ENCODE measurements around the gene CSNK2B. TPM values are rescaled to one million over a fixed set of nuclear protein-coding genes. Genes with fewer than 3 reads are reported as not detected.

Gene CSNK2B
- polyA plus RNA-seq, 2 of the 4 experiments (the other 2 are of a cell fraction): 41.8 to 141 TPM

DNA sequence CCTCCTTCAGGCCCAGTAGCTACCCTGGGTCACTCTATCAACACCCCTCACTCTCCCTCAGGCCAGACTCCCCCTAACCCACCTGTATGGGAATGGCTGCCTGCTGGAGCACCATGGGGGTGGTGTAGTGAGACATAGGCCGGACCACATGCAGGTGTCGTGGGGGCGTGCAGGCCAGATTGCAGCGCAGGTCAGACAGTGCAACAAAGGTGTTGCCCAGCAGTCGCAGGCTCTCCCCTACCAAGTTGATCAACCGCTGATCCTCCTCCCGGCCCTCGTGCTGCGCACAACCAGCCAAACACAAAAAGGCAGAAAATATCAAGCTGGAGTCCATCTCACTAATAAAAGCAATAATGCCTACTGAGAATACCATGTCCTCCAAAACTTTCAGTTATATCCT is 20.6 kb upstream of the CSNK2B start:
- Histone ChIP-seq H3K4me2 (no peak overlapping the region), H3K4me1 (no peaks in the 10 kb centered on the region), H3K9me3 (no peaks in the 10 kb centered on the region), H3K27ac (no peak overlapping the region), H3K4me3 (no peak overlapping the region)
- DNase-seq (ENCODE audit: low read depth in 1 of 2, low spot score in 1 of 2) (no peak), ATAC-seq (no peak), FAIRE-seq (no peak)
- ChIA-PET CTCF (interaction anchor here (1.6 kb wide), 1 partner anchor 12 kb away, joined by 3 read pairs; no protein-coding TSS in a partner anchor), POLR2A (no interaction called here)
- 95% methylated on average over 9 of the region's 9 CpGs for WGBS (ENCODE audit: missing lambda C conversion rate)
- TF ChIP-seq SMC3 (IDR thresholded peaks at IDR 0.05) (no peak), CBX8 (IDR thresholded peaks at IDR 0.05) (no peak), CEBPB (IDR thresholded peaks at IDR 0.05) (no peak)

GRCh38 chr6:31651602-31652191 is 14.2 kb upstream of the CSNK2B start:
- ChIA-PET POLR2A (interaction anchor here (0.7 to 1.8 kb wide), 13 partner anchors 9 to 246 kb away, joined by 3 to 14 read pairs (median 4); partner anchors contain the start of genes C6orf47, CSNK2B, DDX39B and EHMT2), CTCF (interaction anchor here (1.4 to 2.4 kb wide), 3 partner anchors 9 to 105 kb away, joined by 5 to 12 read pairs (median 6); partner anchors contain the start of gene ATP6V1G2)
- Histone ChIP-seq H3K4me2 (peak overlapping the region; percentile 83), H3K9me3 (no peaks in the 10 kb centered on the region), H3K4me3 (peak overlapping the region; percentile 69), H3K27ac (peak overlapping the region; percentile 91 to 99), H3K4me1 (peaks cover 10% of the 10 kb centered on the region; the same call in 2 of the 3 replicates)
- no peak for FAIRE-seq
- TF ChIP-seq, protein P1, sequence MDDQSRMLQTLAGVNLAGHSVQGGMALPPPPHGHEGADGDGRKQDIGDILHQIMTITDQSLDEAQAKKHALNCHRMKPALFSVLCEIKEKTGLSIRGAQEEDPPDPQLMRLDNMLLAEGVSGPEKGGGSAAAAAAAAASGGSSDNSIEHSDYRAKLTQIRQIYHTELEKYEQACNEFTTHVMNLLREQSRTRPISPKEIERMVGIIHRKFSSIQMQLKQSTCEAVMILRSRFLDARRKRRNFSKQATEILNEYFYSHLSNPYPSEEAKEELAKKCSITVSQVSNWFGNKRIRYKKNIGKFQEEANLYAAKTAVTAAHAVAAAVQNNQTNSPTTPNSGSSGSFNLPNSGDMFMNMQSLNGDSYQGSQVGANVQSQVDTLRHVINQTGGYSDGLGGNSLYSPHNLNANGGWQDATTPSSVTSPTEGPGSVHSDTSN (IDR thresholded peaks at IDR 0.05): no peak
- 0 out of 2 replicates have a peak, but pooled peaks have one; percentile 18 for TF ChIP-seq BHLHE40 (IDR thresholded peaks at IDR 0.05; ENCODE audit: low read depth, low read length)
- peak; percentile 58 to 66 for DNase-seq (ENCODE audit: low read depth in 1 of 2, low spot score in 1 of 2)
- ATAC-seq: peak; percentile 79 to 80
- 6% methylated on average over 22 of the region's 29 CpGs for WGBS (ENCODE audit: missing lambda C conversion rate)

DNA sequence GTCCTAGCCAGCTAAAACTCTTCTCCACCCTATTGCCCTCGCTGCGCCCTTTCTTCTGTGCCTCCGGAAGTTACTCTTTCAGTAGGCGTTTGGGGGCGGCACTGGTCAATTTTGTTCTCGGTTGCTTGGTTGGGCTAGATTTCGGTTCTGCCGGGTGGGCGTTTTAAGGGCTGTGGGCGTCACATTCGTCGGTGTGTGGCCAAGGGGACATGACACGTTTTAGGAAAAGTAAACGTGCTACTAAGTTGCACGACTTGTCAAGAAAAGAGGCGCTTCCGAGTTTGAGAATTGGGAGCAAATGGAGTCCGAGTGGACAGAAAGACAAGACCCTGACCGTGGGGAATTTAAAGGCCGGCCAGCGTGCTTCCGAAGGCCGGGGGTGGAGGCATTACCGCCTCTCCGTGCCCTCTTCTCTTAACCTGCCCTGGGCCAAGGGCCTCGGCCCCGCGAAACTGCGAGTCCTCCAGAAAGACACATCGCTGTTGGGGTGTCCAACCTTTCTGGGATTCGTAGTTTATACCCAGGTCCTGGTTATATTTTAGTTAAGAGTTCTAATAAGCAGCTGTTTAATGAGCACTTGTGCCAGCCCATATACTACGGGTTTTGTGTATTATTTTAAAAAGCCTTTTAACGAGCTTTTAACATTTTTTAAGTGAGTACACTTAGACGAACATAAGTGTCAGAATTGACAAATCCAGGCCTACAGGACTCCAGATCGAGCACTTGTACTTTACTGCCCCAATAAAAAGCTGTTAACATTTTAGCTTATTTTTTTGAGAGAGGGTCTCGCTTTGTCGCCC is 12.8 kb upstream of the CSNK2B start:
- DNase-seq (ENCODE audit: low read depth in 1 of 2, low spot score in 1 of 2) (peak in 1 of 2 experiments; percentile 87), ATAC-seq (peak; percentile 78 to 84), FAIRE-seq (no peak)
- Histone ChIP-seq H3K27ac (peak overlapping the region; percentile 91 to 99), H3K4me1 (peaks cover 10% of the 10 kb centered on the region; the same call in 2 of the 3 replicates), H3K9me3 (no peaks in the 10 kb centered on the region), H3K4me2 (peak overlapping the region; percentile 83), H3K4me3 (peak overlapping the region; percentile 69)
- TF ChIP-seq FOXS1 (CRISPR knock-in tag; IDR thresholded peaks at IDR 0.05) (no peak), SREBF2 (IDR thresholded peaks at IDR 0.05) (no peak), JUN (IDR thresholded peaks at IDR 0.05) (peak in 1 of 2 experiments; percentile 10; a peak in 1 of 5 replicates), HOXA7 (CRISPR knock-in tag; IDR thresholded peaks at IDR 0.05) (peak; percentile 5; the same call in 1 of the 2 replicates), PHF8 (IDR thresholded peaks at IDR 0.05; ENCODE audit: borderline replicate concordance, low read depth) (peak; percentile 9; the same call in 1 of the 2 replicates), ZNF302 (CRISPR knock-in tag; IDR thresholded peaks at IDR 0.05) (no peak), NFE2L2 (conservative IDR thresholded peaks at IDR 0.05; ENCODE audit: low read length) (no peak), HOXB13 (CRISPR knock-in tag; IDR thresholded peaks at IDR 0.05; ENCODE audit: low read depth) (no peak), MYC (IDR thresholded peaks at IDR 0.05; ENCODE audit: borderline replicate concordance, low read length) (no peak), HOXB5 (CRISPR knock-in tag; IDR thresholded peaks at IDR 0.05) (no peak)
- TF ChIP-seq, protein P2, sequence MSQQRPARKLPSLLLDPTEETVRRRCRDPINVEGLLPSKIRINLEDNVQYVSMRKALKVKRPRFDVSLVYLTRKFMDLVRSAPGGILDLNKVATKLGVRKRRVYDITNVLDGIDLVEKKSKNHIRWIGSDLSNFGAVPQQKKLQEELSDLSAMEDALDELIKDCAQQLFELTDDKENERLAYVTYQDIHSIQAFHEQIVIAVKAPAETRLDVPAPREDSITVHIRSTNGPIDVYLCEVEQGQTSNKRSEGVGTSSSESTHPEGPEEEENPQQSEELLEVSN (IDR thresholded peaks at IDR 0.05; ENCODE audit: borderline replicate concordance, low read depth): no peak
- TF ChIP-seq, protein P3, sequence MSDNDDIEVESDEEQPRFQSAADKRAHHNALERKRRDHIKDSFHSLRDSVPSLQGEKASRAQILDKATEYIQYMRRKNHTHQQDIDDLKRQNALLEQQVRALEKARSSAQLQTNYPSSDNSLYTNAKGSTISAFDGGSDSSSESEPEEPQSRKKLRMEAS (IDR thresholded peaks at IDR 0.05): peak; percentile 50; the same call in 1 of the 2 replicates
- TF ChIP-seq, protein P4, sequence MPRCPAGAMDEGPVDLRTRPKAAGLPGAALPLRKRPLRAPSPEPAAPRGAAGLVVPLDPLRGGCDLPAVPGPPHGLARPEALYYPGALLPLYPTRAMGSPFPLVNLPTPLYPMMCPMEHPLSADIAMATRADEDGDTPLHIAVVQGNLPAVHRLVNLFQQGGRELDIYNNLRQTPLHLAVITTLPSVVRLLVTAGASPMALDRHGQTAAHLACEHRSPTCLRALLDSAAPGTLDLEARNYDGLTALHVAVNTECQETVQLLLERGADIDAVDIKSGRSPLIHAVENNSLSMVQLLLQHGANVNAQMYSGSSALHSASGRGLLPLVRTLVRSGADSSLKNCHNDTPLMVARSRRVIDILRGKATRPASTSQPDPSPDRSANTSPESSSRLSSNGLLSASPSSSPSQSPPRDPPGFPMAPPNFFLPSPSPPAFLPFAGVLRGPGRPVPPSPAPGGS (IDR thresholded peaks at IDR 0.05): 0 out of 3 replicates have a peak, but pooled peaks have one; percentile 18
- TF ChIP-seq, protein P5, sequence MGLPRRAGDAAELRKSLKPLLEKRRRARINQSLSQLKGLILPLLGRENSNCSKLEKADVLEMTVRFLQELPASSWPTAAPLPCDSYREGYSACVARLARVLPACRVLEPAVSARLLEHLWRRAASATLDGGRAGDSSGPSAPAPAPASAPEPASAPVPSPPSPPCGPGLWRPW (IDR thresholded peaks at IDR 0.05): no peak
- 17% methylated on average over 31 of the region's 37 CpGs for WGBS (ENCODE audit: missing lambda C conversion rate)
- CTCF ChIA-PET: interaction anchor here (0.7 to 2.4 kb wide), 6 partner anchors 8 to 177 kb away, joined by 3 to 12 read pairs (median 4); partner anchors contain the start of genes C6orf47 and DDAH2
- POLR2A ChIA-PET: interaction anchor here (0.6 to 1.8 kb wide), 7 partner anchors 9 to 112 kb away, joined by 3 to 14 read pairs (median 4); partner anchors contain the start of genes CSNK2B, DDX39B and GPANK1
